DND-41 (cell line): ENCODE measurements around the gene GRID1.

Source experiments
- ATAC-seq: fragments of 200-7000 bp; cut with Tn5 transposase; 3 replicates; pipeline ENCODE4 v1.9.1; 2021; ENCODE audit warnings: low read depth; ENCODE audit not compliant: insufficient read depth
- DNase-seq: peaks from one replicate; pipeline ENCODE4 v3.0.0-alpha.2; 2020
- H2AFZ ChIP-seq: 2 replicates; pipeline ENCODE4 v1.6.0; 2012; ENCODE audit warnings: low read depth, low read length
- H3K27ac ChIP-seq: 2 replicates; pipeline ENCODE4 v1.5.1; 2012; ENCODE audit warnings: low read length, inconsistent platforms
- H3K27me3 ChIP-seq: fragments of 200-600 bp; sonication (generic); 2 replicates; pipeline ENCODE4 v1.6.0; 2012; ENCODE audit warnings: low read length, mild to moderate bottlenecking, inconsistent platforms; ENCODE audit not compliant: insufficient read depth, poor library complexity
- H3K36me3 ChIP-seq: 2 replicates; pipeline ENCODE4 v1.5.1; 2012; ENCODE audit warnings: low read length, inconsistent platforms; ENCODE audit not compliant: insufficient read depth
- H3K4me1 ChIP-seq: 2 replicates; pipeline ENCODE4 v1.5.1; 2012; ENCODE audit warnings: mild to moderate bottlenecking, low read length; ENCODE audit not compliant: insufficient read depth
- H3K4me2 ChIP-seq: 2 replicates; pipeline ENCODE4 v1.6.0; 2012; ENCODE audit warnings: mild to moderate bottlenecking, moderate library complexity, low read length, inconsistent platforms; ENCODE audit not compliant: insufficient read depth
- H3K4me3 ChIP-seq, 2 experiments: fragments of 200-600 bp in 1 of 2; shearing (Covaris generic) in 1 of 2; 2 replicates each; pipeline ENCODE4 v1.5.1; 2012 to 2016; ENCODE audit warnings: inconsistent platforms in 2 of 2, low read length in 2 of 2, mild to moderate bottlenecking in 2 of 2, low read depth in 1 of 2, moderate library complexity in 1 of 2
- H3K79me2 ChIP-seq: 2 replicates; pipeline ENCODE4 v1.6.0; 2012; ENCODE audit warnings: low read length, inconsistent platforms; ENCODE audit not compliant: insufficient read depth
- H3K9ac ChIP-seq: 2 replicates; pipeline ENCODE4 v1.6.0; 2012; ENCODE audit warnings: low read depth, mild to moderate bottlenecking, inconsistent platforms, low read length, moderate library complexity
- H3K9me3 ChIP-seq: 2 replicates; pipeline ENCODE4 v1.5.1; 2012; ENCODE audit warnings: low read length, moderate library complexity, mild to moderate bottlenecking, inconsistent platforms; ENCODE audit not compliant: insufficient read depth, severe bottlenecking
- H4K20me1 ChIP-seq: 2 replicates; pipeline ENCODE4 v1.6.0; 2012; ENCODE audit warnings: low read length; ENCODE audit not compliant: insufficient read depth
- EZH2 ChIP-seq: IDR thresholded peaks from 3 replicates; pipeline ENCODE4 v1.6.1; 2012; ENCODE audit warnings: borderline replicate concordance, low read depth, mild to moderate bottlenecking, moderate library complexity, low read length, inconsistent platforms; ENCODE audit not compliant: severe bottlenecking
- TF ChIP-seq, protein P1 (sequence below): IDR thresholded peaks from 2 replicates; pipeline ENCODE4 v1.5.1; 2012; ENCODE audit warnings: borderline replicate concordance, low read length, moderate library complexity, mild to moderate bottlenecking; ENCODE audit not compliant: poor library complexity, severe bottlenecking; ENCODE audit errors: extremely low read depth

The GRID1 gene

DNA sequence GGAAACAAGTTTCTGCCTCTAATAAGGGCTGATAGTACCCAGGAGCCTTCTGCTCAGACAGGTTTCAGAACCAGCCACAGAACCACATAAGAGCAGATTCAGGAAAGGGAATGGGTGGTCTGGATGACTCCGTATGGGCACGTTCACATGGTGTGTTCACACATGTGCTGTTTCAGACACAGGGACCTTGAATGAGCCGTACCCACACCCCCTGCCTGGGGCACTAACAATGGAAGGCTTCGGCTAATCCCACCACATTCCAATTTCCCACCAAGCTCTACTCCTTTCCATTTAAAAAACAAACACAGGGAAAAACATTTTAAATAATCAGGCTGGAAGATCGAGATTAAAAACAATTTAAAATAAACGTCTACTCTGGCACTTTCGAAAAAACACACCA, 217.3 kb downstream of the GRID1 start:
- no peaks in the 10 kb centered on the region for H3K27me3 ChIP-seq
- no peak for DNase-seq
- H3K4me2 ChIP-seq, result no peak overlapping the region
- no peak overlapping the region for H2AFZ ChIP-seq
- ATAC-seq, result no peak
- TF ChIP-seq EZH2, result no peak
- TF ChIP-seq, protein P1, sequence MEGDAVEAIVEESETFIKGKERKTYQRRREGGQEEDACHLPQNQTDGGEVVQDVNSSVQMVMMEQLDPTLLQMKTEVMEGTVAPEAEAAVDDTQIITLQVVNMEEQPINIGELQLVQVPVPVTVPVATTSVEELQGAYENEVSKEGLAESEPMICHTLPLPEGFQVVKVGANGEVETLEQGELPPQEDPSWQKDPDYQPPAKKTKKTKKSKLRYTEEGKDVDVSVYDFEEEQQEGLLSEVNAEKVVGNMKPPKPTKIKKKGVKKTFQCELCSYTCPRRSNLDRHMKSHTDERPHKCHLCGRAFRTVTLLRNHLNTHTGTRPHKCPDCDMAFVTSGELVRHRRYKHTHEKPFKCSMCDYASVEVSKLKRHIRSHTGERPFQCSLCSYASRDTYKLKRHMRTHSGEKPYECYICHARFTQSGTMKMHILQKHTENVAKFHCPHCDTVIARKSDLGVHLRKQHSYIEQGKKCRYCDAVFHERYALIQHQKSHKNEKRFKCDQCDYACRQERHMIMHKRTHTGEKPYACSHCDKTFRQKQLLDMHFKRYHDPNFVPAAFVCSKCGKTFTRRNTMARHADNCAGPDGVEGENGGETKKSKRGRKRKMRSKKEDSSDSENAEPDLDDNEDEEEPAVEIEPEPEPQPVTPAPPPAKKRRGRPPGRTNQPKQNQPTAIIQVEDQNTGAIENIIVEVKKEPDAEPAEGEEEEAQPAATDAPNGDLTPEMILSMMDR, result no peak
- H4K20me1 ChIP-seq, result no peaks in the 10 kb centered on the region; the same call in 1 of the 2 replicates
- H3K9ac ChIP-seq, result no peak overlapping the region
- H3K27ac ChIP-seq, result no peak overlapping the region
- H3K4me1 ChIP-seq, result no peaks in the 10 kb centered on the region
- no peaks in the 10 kb centered on the region for H3K36me3 ChIP-seq
- H3K4me3 ChIP-seq, result no peak overlapping the region
- no peaks in the 10 kb centered on the region for H3K79me2 ChIP-seq
- H3K9me3 ChIP-seq, result no peaks in the 10 kb centered on the region

DNA sequence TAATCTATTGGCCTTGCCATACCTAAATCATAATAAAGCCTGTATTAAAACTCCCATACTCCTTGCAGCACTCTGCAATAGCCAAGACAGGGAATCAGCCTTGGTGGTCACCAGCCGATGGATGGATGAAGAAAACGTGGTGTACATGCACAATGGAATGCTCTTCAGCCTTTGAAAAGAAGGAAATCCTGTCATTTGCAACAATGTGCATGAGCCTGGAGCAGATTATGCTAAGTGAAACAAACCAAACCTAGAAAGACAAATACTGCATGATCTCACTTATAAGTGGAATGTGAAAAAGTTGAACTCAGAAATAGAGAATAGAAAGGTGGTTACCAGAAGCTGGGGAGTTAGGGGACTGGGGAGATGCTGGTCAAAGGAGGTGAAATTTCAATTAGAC, 218.5 kb downstream of the GRID1 start:
- H3K9ac ChIP-seq, result no peak overlapping the region
- H3K27me3 ChIP-seq, result no peaks in the 10 kb centered on the region
- no peak overlapping the region for H3K4me2 ChIP-seq
- no peak overlapping the region for H3K4me3 ChIP-seq
- no peaks in the 10 kb centered on the region for H3K36me3 ChIP-seq
- no peak overlapping the region for H3K27ac ChIP-seq
- no peak for TF ChIP-seq EZH2
- TF ChIP-seq, protein P1, result no peak
- H3K9me3 ChIP-seq, result no peaks in the 10 kb centered on the region
- H3K4me1 ChIP-seq, result no peaks in the 10 kb centered on the region
- ATAC-seq, result no peak
- H3K79me2 ChIP-seq, result no peaks in the 10 kb centered on the region
- H4K20me1 ChIP-seq, result no peaks in the 10 kb centered on the region; the same call in none of the 2 replicates
- no peak for DNase-seq
- H2AFZ ChIP-seq, result no peak overlapping the region

DNA sequence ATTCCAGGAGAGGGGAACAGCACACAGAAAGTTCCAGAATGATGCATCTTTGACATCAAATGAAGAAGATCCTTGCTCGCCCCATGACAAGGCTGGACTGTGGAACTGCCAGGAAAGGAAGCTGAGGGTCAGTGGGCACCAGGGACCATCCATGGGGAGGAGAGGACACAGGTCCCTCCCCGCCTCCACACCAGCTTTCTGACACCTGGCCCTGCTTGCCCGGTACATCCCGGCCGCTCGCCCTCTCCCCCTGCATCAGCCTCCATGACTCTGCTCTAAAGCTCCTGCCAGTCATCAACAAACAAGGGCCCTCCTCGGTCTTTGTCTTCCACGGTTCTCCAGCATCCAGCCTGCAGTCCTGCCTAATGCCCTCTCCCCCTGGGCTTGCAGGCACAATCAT, 222.3 kb downstream of the GRID1 start:
- no peaks in the 10 kb centered on the region for H3K4me1 ChIP-seq
- no peak overlapping the region for H3K9ac ChIP-seq
- H3K27ac ChIP-seq, result no peak overlapping the region
- no peak for TF ChIP-seq EZH2
- TF ChIP-seq, protein P1, result no peak
- no peaks in the 10 kb centered on the region for H3K36me3 ChIP-seq
- H2AFZ ChIP-seq, result no peak overlapping the region
- H3K27me3 ChIP-seq, result no peaks in the 10 kb centered on the region
- H3K9me3 ChIP-seq, result no peaks in the 10 kb centered on the region
- ATAC-seq, result no peak
- H3K4me3 ChIP-seq, result no peak overlapping the region
- no peak overlapping the region for H3K4me2 ChIP-seq
- no peaks in the 10 kb centered on the region; the same call in none of the 2 replicates for H4K20me1 ChIP-seq
- no peaks in the 10 kb centered on the region for H3K79me2 ChIP-seq
- DNase-seq, result no peak

DNA sequence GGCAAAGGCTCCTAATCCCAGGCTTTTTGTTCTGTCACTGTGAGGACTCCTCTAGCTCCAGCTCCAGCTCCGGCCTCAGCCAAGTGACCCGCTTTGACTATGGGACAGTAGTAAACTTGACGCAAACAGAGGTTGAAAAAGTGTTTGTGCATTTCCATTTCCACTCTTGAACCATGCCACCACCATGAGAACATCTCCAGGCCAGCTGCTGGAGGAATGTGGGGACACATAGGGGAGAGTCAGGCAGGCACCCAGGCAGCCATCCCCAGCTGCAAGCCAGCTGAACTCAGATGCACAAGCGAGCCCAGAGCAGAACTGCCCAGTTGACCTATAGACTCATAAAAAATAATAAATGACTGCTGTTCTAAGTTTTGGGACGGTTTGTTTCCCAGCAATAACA, 224.7 kb downstream of the GRID1 start:
- H4K20me1 ChIP-seq, result no peaks in the 10 kb centered on the region; the same call in none of the 2 replicates
- no peak overlapping the region for H2AFZ ChIP-seq
- no peaks in the 10 kb centered on the region for H3K27me3 ChIP-seq
- DNase-seq, result no peak
- no peak overlapping the region for H3K9ac ChIP-seq
- no peaks in the 10 kb centered on the region for H3K79me2 ChIP-seq
- no peaks in the 10 kb centered on the region for H3K9me3 ChIP-seq
- no peak for ATAC-seq
- TF ChIP-seq EZH2, result no peak
- TF ChIP-seq, protein P1, result no peak
- H3K36me3 ChIP-seq, result no peaks in the 10 kb centered on the region
- no peak overlapping the region for H3K27ac ChIP-seq
- no peak overlapping the region for H3K4me2 ChIP-seq
- no peaks in the 10 kb centered on the region for H3K4me1 ChIP-seq
- H3K4me3 ChIP-seq, result no peak overlapping the region
